ENCODE measurements around the gene CXCL1. TPM values are rescaled to one million over a fixed set of nuclear protein-coding genes. Genes with fewer than 3 reads are reported as not detected.

The CXCL1 gene
- total RNA-seq = 191 and 1,056 TPM in 2 replicates

DNA sequence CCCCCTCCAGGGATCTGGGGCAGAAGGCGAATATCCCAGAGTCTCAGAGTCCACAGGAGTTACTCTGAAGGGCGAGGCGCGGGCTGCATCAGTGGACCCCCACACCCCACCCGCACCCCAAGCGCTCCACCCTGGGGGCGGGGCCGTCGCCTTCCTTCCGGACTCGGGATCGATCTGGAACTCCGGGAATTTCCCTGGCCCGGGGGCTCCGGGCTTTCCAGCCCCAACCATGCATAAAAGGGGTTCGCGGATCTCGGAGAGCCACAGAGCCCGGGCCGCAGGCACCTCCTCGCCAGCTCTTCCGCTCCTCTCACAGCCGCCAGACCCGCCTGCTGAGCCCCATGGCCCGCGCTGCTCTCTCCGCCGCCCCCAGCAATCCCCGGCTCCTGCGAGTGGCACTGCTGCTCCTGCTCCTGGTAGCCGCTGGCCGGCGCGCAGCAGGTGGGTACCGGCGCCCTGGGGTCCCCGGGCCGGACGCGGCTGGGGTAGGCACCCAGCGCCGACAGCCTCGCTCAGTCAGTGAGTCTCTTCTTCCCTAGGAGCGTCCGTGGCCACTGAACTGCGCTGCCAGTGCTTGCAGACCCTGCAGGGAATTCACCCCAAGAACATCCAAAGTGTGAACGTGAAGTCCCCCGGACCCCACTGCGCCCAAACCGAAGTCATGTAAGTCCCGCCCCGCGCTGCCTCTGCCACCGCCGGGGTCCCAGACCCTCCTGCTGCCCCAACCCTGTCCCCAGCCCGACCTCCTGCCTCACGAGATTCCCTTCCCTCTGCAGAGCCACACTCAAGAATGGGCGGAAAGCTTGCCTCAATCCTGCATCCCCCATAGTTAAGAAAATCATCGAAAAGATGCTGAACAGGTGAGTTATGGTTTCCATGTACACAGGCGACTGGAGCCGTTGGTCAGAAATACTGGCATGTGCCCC lies at the start of gene CXCL1:
Gene CXCL1, plus strand, starts transcription at position 264 of the 926 bp plus-strand sequence. Its CDS starts 78 bp downstream, at position 342.

DNA sequence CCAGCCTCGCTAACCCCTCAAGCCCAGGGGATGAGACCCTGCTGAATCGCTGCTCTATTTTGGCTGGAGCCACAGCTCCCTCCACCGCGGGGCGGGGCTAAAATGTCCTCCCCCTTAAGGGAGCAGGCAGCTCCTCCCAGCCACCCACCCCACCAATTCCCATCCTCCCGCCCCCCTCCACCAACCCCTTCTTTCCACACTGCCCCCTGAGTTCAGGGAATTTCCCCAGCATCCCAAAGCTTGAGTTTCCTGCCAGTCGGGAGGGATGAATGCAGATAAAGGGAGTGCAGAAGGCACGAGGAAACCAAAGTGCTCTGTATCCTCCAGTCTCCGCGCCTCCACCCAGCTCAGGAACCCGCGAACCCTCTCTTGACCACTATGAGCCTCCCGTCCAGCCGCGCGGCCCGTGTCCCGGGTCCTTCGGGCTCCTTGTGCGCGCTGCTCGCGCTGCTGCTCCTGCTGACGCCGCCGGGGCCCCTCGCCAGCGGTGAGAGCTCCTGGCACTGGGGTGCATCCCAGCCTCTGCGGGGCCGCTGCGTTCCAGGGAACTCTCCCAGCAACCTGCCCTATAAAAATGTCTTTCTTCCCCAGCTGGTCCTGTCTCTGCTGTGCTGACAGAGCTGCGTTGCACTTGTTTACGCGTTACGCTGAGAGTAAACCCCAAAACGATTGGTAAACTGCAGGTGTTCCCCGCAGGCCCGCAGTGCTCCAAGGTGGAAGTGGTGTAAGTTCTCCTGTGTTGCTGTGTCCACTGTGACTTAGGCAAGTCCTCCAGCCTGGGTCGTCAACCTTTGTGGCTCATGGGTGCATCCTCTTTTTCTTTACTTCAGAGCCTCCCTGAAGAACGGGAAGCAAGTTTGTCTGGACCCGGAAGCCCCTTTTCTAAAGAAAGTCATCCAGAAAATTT lies 32.6 kb upstream of the CXCL1 start, which contains the start of gene CXCL6:
Gene CXCL6, plus strand, starts transcription at position 306 of the 907 bp plus-strand sequence. Its CDS starts 73 bp downstream, at position 379.

DNA sequence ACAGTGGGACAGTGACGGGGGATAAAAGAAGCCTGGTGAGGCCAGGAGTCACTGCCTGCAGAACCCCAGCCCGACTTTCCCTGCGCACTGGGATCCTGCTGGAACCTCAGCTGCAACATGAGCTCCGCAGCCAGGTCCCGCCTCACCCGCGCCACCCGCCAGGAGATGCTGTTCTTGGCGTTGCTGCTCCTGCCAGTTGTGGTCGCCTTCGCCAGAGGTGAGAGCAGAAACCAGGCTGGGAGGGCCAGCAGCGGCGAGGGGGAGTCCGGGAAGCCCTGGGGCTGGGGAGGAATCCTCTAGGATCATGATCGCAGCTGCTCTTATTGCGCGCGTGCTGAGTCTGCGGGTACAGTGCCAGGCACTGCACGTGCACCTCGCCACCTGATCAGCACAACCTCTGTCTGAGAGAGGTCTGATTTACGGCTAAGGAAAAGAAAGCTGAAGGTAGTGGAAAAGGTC lies 15.9 kb upstream of the CXCL1 start, which contains the start of gene PF4V1:
Gene PF4V1, plus strand, starts transcription at position 51 of the 459 bp plus-strand sequence. Its CDS starts 67 bp downstream, at position 118.

Other genes starting within 250 kb of the CXCL1 start
- gene RASSF6, start 249.0 kb upstream of the CXCL1 start, total RNA-seq = not detected in 2 replicates
- gene CXCL8, start 128.8 kb upstream of the CXCL1 start, total RNA-seq = 343 and 870 TPM in 2 replicates
- 42.2 and 742 TPM in 2 replicates for gene CXCL6, start 32.7 kb upstream of the CXCL1 start, total RNA-seq
- gene PF4V1, start 16.1 kb upstream of the CXCL1 start, total RNA-seq = 0.90 and 4.9 TPM in 2 replicates
- 8.3 and 66.1 TPM in 2 replicates for gene PF4, start 112.6 kb downstream of the CXCL1 start, total RNA-seq
- not detected in 2 replicates for gene PPBP, start 118.8 kb downstream of the CXCL1 start, total RNA-seq
- 3.6 and 108 TPM in 2 replicates for gene CXCL5, start 129.3 kb downstream of the CXCL1 start, total RNA-seq
- 7.0 and 46.5 TPM in 2 replicates for gene CXCL3, start 169.3 kb downstream of the CXCL1 start, total RNA-seq
- gene CXCL2, start 229.8 kb downstream of the CXCL1 start, total RNA-seq = 99.5 and 175 TPM in 2 replicates